Measurements from ENCODE around the gene STAT3.
A peak's percentile ranks its signal among the peaks of the same experiment; 100 is the strongest.
"Not testable (repeated sequence)": the region's sequence is repeated elsewhere in the genome, so short reads cannot be mapped to it uniquely, and the experiment has no call there.

Gene STAT3

DNA sequence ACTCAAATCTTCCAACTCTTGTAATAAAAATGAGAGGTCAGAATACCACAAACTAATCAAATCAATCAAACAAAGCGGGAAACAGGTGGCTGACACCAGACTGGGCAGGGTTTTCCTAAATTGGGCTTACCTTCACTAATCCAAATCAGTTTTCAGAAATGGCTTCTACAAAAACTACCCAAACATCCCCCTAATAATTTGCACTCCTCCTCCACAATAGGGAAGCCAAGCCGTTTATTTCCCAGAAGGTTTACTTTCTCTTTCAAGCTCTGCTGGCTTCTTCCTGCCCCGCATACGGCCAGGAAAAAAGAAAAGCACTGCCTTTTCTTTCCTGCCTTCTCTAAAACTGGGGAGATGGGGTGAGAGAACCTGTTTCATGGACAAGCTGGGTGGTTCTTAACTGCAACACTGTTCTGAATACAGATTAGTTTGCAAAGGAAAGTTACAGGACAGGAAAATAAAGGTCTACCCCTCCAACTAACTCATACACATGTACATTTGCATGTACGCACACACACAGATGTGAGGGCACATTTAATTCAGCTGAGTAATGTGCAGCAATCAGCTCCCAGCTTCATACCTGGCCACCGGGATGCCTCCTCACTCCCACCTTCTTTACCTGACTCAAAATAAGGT, 9.2 kb downstream of the STAT3 start:
- no peak for DNase-seq

DNA sequence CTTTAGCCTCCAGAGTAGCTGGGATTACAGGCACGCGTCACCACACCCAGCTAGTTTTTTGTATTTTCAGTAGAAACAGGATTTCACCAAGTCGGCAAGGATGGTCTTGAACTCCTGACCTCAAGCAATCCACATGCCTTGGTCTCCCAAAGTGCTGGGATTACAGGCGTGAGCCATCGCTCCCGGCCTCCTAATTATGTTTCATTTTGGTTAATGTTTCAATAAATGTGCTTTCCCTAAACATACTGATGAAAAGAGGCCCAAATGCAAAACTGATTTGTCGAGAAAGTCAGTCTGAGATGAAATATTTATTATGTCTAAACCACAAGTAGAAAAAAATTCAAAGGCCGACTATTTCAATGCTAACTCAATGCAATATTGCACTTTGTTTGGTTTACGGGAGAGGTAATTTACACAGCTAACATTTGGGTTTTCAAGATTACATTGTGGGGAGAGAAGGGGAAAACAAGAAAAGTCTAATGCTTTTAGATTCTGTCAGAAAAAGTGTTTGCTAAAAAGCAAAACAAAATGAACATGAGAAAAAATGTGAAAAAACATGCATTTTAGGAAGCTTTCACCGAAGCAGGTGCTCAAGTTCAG, 9.8 kb downstream of the STAT3 start:
- DNase-seq, result no peak

DNA sequence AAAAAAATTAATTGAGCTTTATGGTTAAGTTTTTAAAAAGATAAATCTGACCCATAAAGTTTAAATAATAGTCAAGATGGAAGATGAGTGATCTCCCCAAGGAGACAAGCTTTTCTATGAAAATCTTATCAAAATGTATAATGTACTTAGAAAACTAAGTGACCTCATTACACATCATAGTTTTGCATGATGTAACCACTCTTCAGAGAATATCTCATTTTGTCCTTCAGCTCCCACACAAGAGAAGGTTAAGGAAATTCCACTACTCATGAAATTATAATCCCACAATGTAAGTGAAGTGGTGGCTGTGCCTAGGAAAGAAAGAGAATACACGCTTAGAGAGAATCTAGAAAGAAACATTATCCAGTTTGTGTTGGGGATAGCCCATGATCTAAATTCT, 14.3 kb downstream of the STAT3 start:
- DNase-seq, result no peak

DNA sequence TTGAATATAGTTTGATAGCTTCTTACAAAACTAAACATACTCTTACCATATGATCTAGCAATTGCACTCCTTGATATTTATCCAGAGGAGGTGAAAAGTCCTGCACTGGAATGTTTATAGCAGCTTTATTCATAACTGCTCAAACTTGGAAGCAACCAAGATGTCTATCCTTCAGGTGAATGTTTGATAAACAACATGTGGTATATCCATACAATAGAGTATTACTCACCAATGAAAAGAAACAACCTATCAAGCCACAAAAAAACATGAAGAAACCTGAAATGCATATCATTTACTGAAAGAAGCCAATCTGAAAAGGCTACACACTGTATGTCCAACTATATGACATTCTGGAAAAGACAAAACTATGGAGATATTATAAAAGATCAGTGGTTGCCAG, 16.1 kb downstream of the STAT3 start:
- no peak for DNase-seq

DNA sequence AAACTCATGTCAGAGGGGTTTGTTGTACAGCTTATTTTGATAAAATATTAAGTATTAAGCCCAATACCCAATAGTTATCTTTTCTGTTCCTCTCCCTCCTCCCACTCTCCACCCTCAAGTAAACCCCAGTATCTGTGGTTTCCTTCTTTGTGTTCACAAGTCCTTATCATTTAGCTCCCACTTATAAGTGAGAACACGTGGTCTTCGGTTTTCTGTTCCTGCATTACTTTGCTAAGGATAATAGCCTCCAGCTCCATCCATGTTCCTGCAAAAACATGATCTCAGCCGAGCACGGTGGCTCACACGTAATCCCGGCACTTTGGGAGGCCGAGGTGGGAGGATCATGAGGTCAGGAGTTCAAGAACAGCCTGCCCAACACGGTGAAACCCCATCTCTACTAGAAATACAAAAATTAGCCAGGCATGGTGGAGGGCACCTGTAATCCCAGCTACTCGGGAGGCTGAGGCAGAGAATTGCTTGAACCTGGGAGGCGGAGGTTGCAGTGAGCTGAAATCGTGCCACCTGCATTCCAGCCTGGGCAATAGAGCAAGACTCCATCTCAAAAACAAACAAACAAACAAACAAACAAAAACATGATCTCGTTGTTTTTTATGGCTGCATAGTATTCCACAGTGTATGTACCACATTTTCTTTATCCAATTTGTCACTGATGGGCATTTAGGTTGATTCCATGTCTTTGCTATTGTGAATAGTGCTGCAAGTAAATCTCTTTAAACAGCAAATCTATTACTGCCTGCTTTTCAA, 19.3 kb downstream of the STAT3 start:
- DNase-seq, result not testable (repeated sequence)

DNA sequence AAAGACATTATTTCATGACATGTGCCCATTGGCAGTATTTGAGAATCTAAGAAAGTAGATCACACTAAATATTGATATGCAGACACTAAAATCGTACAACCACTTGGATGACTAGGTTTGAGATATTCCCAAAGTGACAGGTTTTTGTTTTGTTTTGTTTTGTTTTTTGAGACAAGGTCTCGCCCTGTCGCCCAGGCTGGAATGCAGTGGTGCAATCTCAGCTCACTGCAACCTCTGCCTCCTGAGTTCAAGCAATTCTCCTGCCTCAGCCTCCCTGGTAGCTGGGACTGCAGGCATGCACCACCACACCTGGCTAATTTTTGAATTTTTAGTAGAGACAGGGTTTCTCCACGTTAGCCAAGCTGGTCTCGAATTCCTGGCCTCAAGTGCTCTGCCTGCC, 19.9 kb downstream of the STAT3 start:
- DNase-seq, result not testable (repeated sequence)

DNA sequence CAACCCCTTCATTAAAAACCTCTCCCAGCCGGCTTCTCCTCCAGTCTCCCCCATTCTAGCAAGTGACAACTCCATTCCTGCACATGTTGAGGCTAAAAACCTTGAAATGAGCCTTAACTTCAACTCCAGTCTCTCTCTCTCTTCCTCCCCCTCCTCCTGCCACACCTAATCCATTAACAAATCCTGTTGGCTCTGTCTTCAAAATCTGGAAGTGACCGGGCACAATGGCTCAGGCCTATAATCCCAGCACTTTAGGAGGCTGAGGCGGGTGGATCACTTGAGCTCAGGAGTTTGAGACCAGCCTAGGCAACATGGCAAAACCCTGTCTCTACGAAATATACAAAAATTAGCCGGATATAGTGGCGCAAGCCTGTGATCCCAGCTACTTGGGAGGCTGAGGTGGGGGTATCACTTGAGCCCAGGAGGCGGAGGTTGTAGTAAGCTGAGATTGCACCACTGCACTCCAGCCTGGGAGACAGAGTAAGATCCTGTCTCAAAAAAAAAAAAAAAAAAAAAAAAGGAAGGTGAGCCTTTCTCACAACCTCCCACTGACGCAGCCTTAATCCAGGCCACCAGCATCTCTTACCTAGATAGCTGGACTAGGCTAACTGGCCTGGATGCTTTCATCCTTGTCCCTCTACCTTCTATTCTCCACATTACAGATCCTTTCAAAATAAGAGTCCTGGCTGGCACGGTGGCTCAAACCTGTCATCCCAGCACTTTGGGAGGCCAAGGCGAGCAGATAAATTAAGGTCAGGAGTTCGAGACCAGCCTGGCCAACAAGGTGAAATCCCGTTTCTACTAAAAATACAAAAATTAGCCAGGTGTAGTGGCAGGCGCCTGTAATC, 21.8 kb downstream of the STAT3 start:
- DNase-seq, result not testable (repeated sequence)

DNA sequence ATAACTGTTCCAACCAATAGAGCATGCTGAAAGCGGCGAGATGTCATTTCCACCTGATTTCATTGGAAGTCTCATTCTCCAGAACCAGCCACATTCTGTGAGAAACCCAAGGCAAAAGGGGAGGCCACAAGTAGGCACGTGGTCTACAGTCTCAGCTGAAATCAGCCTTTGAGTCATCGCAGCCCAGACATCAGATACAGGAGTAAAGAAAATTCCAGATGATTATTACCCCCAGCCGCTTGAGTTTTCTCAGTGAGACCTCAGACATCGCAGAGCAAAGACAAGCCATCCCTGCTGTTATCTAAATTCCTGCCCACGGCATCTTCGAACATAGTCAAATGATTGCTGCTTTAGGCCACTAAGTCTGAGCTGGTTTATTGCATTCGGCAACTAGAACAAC, 23.1 kb downstream of the STAT3 start:
- DNase-seq, result peak; percentile 80

DNA sequence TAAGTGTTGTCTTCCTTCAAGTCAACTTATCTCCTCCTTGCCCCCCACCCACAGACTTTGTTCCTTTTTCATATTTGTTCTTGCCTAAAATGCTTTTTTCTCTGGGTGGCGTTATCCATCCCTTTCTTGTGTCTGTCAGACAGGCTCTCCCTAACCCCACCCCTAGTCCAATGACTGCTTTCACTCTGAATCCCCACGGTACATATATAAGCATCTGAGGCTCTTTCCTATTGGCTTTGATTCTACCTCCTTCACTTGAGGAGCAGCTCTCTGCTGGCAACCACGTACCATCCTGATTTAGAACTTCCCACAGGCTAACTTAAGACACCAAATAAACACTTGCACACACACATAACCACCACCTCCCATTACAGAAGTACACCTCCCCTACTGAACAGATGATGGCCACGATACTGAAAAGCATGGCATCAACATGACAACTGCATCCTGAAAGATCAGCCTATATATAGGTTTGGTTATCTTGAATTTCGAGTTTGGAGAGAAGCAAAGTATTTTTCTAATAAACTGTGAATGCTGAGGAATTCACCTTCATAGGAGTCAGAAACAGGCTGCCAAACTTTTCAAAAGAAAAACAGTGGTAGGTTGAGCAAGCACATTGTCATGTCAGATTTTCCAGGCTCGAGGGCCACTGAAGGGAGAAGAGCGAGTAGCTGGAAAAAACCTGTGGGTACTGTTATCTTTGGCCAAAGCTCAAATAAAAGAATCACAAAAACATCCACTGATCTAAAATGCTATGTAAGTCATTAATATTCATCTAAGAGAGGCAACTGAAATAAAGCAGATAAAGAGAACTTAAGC, 24.3 kb downstream of the STAT3 start:
- DNase-seq, result peak; percentile 60

DNA sequence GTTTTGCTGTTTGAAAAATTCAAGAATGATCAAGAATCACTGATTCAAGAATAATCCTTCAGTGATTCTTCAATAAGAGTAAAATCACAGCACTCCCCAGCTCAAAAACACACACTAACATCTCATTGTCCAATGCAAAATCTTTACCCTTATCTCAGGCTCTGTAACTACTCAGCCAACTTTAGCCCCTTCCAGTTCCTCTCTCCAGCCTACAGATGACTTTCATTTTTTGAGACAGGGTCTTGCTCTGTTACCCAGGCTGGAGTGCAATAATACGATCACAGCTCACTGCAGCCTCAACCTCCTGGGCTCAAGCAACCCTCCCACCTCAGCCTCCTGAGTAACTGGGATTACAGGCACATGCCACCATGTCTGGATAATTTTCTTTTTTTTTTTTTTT, 25.0 kb downstream of the STAT3 start:
- no peak for DNase-seq

DNA sequence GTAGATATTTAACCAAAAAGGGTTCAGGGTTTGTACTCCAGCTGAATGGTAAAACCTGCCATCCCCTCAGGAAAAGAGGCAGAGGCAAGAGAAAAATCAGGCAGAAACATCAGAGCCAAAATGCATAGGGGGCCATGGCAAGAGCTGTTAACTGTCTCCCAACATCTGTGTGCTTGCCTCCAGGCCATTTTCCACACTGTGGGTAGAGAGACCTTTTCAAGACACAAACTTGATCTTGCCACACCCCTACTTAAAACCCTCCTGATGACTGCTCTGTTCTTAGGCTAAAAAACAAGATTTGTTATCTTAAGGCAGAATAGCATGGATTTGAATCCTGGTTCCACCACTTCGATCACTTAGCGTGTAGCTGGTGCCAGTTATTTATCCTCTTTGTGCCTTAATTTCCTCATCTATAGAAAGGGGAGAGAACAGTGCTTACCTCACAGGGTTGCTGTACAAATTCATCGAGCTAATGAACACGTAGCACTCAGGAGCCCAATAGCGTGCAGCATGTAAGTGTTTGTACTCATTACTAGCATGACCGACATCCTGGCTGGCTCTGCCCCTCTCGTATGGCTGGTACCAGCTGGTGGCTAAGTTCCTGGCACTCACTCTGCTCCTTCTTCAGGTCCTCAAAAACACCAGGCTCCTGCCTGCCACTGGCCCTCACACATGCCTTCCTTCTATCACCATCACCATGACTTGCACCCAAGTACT, 25.8 kb downstream of the STAT3 start:
- DNase-seq, result no peak

DNA sequence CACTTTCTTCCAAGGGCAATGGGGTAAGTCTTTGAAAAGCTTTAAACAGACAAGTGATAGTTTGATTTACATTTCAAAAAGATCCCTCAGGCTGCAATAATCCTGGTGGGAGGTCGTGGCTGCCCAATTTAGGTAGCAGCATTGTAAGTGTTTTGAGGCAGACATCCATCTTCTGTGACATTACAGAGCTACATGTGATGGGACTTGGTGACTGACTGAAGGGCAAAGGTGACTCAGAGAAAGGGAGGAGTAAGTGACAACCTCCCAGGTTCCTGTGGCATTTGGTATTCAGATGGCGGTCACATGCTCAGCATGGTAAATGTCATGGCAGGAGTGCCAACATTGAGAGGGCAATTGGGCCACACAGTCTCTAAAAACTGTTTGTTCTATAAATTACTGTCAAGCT, 26.5 kb downstream of the STAT3 start:
- no peak for DNase-seq

DNA sequence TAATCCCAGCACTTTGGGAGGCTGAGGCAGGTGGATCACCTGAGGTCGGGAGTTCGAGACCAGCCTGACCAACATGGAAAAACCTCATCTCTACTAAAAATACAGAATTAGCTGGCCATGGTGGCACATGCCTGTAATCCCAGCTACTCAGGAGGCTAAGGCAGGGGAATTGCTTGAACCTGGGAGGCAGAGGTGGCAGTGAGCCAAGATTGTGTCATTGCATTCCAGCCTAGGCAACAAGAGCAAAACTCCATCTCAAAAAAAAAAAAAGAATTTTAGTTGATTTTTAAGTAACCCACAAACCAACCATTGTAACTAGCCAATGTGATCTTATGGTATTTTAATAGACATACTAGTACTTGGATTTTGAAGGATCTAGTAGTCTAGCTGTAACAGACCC, 27.9 kb downstream of the STAT3 start:
- peak; percentile 65 for DNase-seq

DNA sequence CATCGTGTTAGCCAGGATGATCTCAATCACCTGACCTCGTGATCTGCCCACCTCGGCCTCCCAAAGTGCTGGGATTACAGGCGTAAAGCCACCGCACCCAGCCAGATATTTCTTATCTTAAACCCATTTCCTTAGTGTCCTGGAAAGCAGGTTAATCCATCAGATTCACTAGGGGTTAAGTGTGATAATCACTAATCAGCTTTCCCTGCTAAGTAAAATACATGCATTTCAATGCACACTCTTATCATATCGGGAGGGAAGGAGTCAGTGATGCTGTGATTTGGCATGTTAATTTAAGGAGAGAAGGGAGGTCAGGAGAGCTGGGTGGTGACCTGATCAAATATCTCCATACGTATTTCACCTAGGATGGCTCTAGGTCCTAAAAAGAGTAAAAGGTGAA, 29.1 kb downstream of the STAT3 start:
- DNase-seq, result no peak

DNA sequence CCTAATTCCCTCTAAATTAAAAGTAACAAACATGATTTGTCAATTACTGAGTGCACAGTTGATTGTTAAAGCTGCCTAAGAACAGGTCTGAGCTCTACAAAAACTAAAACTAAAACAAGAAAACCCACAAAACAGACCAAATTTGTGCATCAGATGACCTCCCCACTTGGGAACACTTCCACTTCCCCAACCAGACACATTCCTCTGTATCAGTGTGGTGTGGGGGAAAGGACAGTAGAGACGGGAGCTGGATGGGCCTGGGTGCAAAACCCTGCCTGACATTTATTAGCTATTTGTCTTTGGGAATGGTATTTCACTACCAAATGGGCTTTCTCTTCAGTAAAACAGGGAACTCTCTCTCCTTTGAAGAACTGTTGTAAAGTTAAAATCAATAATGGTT, 29.8 kb downstream of the STAT3 start:
- DNase-seq, result no peak

DNA sequence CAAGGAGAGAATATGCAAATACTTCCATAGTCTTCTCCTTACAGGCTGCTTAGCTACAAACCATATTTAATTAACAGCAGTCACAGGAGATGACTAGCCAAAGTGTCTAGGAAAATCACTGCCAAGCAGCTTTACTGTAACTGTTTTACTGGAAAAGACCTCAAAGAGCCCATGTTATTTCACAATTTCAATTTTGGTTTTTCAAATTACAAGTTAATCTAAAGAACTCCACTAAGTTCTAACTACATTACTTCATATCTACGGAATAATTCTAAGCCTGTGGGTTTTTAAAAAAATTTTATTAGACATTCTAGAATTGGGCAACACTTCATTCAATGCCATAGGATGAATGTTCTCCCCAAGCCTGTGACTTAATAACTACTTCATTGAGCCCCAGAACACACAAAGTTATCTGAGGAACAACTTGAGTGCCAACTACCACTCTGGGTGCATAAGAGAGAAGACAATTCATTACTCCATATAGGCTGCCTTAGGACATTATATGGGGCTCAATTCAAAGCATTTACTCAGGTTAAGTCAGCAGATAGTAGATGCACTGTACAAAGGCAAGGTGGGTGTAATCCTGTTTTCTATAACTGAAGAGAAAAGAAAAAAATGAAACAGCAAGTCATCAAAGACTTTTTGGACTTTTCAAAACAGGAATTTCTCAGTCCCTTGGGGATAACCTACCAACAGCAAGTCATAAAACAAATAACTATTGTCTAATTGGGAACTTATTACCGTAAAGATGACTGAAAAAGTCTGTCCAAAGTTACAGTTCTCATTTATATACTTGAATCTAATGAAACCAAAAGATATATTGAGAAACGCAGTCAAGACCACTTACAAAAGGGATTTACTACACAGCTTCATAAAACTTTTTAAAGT, 33.0 kb downstream of the STAT3 start:
- DNase-seq, result peak; percentile 57

DNA sequence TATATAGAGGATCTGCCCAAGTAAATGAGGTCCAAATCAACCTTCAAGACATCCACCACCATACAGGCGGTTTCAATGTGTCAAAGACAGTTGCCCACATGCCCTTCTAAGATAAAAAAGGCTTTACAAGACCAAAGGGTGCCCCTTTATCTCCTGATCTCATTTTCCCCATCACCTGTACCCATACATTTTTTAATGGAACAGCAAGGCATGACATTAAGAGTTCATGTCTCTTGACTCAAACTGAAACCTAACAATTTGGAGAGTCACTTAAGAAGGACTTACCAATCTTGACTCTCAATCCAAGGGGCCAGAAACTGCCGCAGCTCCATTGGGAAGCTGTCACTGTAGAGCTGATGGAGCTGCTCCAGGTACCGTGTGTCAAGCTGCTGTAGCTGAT, 40.1 kb downstream of the STAT3 start:
- DNase-seq, result no peak

DNA sequence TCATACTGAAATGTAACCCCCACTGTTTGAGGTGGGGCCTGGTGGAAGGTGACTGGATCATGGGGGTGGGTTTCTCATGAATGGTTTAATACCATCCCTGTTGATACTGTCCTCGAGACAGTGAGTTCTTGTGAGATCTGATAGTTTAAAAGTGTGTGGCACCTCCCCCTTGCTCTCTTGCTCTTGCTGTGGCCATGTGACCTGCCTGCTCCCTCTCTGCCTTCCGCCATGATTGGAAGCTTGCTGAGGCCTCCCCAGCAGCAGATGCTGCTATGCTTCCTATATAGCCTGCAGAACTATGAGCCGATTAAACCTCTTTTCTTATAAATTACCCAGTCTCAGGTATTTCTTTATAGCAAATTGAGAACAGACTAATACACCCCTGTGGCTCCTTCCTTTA, 40.6 kb downstream of the STAT3 start:
- DNase-seq, result no peak

DNA sequence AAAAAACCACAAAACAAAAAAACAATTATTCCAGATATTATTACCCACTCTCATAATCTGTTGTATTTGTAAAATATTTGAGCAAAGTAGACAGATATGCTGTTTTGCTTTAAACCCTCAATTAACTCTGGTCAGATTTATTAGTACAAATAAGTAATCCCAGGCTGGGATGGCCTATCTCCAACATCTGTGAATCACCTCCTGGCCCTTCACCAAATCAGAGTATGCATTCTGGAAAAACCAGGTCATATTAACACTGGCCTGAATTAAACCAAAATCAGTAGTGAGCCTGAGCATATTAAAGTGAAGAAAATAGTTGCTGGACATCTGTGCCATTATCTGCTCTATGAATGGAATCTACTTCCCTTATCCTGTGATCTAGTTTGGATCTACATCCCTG, 41.0 kb downstream of the STAT3 start:
- DNase-seq, result peak; percentile 90

DNA sequence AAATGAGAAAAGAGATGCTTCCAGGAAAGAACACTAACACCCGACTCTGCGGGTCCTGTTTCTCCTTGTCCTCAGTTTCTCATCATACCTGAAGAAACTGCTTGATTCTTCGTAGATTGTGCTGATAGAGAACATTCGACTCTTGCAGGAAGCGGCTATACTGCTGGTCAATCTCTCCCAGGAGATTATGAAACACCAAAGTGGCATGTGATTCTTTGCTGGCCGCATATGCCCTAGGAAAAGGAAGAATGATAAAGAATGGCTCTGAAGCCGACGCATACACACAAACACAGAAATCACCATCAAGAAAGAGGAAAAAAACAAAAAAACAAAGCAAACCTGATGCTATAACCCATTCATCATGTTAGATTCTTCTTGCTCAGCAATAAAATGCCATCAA, 41.8 kb downstream of the STAT3 start:
- no peak for DNase-seq
